Cerebellar cortex (tissue), 1 donor: ENCODE data around the gene KCNMB2.

Experiments
- DNase-seq: peaks from one replicate; pipeline ENCODE4 v3.0.0-alpha.2; 2015; ENCODE audit warnings: low spot score

KCNMB2 gene

DNA sequence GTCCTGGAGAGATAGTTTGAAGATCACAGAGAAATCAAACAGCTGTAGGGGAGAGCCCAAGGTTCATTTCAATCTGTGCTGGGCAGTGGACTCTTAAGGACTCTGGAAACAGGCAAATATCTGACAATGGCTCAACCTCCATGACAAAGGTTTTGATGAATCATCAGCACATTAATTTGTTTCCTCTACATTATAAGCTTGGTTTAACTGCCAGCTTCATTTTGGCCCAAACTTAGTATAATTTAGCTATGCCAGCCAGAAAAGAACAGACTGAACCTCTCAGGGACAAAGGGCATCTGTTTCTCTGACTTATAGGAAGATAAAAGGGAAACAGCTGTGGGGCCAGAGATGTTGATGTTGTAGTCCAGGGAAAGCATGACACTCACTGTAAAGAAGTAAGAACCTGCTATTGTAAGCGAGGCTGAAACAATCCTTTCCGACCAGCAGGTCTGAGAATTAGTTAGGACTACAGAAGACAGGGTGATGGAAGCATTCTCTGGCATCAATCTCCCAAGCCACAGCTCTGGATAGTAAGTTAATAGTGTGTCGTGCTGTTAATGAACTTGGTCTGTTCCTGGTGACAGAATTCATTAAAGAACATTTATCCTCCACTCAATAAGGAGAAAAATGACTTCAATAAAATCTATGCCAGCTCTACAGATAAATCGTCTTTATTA lies 110.1 kb downstream of the KCNMB2 start:
- DNase-seq: no peak

GRCh38 chr3:178655488-178655887 lies 119.3 kb downstream of the KCNMB2 start:
- no peak for DNase-seq

- DNase-seq: no peak
These were observed 122.6 kb downstream of the KCNMB2 start for GRCh38 chr3:178658694-178659325.

DNA sequence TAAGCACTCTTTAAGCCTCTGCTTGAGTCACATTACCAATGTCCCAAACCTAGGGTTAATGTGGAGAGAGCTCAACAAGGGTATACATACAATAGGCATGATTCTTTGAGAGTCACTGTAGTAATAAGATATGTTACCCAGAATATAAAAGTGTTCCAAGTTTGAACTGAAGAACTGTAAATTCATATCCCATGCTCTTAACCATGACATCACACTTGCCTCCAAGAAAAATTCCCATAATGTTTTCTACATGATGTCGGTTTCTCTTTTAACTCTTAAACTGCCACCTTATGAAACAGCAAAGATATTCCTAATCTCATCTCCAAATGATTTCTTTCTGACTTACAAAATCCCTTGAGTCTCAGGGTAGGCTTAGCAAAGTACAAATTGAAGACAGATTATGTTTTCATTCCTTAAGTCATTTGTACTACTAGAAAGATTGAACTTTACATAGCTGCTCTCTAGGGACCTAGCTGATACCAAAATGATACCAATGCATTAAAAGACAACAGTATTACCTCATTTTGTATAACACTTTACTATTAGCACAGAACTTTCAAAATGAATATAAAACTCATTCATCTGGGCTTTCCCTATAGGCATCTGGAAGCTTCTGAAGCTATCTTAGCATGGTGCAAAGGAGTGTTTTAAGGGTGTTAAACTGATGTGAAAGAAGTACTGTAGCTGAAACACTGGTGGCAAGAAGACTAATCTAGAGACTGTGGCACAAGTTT lies 127.1 kb downstream of the KCNMB2 start:
- no peak for DNase-seq

GRCh38 chr3:178665747-178666146 lies 129.5 kb downstream of the KCNMB2 start:
- DNase-seq: no peak

DNA sequence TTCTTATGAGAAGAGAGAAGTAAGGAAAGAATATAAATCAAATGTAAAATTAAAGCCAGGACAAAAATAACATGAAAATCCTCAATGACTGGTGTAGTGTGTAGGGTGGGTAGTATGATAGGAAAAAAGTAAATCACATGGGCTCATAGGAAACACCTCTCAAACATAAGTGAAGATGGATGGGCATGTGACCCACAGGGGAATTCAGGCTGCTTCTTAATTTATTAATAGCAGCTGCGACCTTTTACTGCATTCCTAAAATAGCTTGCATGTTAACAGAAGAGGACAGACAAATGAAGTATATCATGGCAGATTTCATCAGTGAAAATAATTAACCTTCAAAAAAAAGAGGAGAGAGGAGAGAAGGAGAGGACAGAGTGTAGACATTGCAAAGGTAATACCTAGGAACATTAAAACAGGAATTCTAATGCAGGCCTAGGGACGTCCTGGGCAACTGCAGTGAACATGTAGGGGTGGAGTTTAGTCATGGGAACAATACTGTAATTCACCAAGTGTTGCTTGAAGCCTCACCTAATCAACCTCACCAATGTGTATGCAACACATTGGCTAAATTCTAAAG lies 132.9 kb downstream of the KCNMB2 start:
- DNase-seq: no peak

DNA sequence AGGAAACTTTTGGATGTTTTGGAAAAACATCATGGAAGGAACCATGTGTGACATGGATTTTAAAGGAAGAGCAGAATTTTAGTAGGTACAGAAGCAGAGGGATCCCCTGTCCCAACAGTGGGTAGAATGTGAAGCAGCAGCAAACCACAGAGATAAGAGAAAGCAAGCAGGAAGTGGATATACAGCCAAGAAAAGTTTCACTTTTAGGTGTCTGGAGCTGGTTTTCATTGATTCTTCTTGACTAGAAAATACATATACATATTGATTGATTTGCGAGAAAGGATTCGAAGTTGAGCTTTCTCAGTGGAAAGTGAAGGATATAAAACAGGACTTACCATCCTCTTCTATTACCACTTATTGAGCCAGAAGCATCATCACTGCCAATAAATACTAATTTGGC lies 133.5 kb downstream of the KCNMB2 start:
- no peak for DNase-seq

- DNase-seq: no peak
These were observed 135.1 kb downstream of the KCNMB2 start for GRCh38 chr3:178671377-178671776.

GRCh38 chr3:178671791-178672190 lies 135.6 kb downstream of the KCNMB2 start:
- DNase-seq: no peak

- no peak for DNase-seq
These were observed 136.0 kb downstream of the KCNMB2 start for GRCh38 chr3:178672275-178672674.

DNA sequence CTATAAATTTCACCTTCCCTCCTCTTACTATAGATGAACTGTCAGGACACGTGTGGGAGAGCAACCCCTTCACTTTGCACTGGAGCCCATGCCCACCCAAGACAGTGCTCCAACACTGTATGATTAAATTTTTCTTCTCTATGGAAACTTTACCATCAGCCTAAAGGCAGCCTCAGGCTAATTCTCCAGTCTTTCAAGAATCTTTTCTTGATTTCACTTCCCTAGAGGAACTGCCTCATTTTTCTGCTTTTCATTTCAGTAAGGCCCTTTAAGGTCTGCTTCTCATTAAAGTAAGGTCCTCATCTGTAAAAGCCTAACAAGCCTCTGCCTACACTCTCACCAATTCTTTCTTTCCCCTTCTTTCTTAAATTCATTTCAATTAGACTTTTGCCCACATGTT lies 137.3 kb downstream of the KCNMB2 start:
- DNase-seq: no peak

- DNase-seq: no peak
These were observed 139.8 kb downstream of the KCNMB2 start for GRCh38 chr3:178676077-178676476.

- no peak for DNase-seq
These were observed 140.9 kb downstream of the KCNMB2 start for GRCh38 chr3:178676942-178677790.

GRCh38 chr3:178677961-178678360 lies 141.7 kb downstream of the KCNMB2 start:
- DNase-seq: no peak

- DNase-seq: no peak
These were observed 143.8 kb downstream of the KCNMB2 start for GRCh38 chr3:178680037-178680436.

GRCh38 chr3:178680489-178680888 lies 144.3 kb downstream of the KCNMB2 start:
- no peak for DNase-seq

- no peak for DNase-seq
These were observed 148.8 kb downstream of the KCNMB2 start for GRCh38 chr3:178684881-178685590.

DNA sequence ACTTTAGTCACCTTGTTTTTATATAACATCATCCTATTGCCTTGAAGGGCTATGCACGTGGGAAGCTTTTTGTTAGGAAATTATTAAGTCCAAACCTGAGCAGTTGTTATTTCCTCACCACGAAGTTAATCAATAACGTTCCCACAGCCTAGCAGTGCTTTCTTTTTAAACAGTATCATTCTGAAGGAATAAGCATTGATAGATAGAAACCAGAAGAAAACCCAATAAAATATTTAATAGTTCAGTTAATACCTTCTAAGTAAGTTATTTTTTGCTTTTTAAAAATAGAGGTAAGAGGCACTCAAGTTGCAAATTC lies 149.3 kb downstream of the KCNMB2 start:
- no peak for DNase-seq

GRCh38 chr3:178686826-178687225 lies 150.6 kb downstream of the KCNMB2 start:
- DNase-seq: no peak

- no peak for DNase-seq
These were observed 154.3 kb downstream of the KCNMB2 start for GRCh38 chr3:178690571-178690970.

GRCh38 chr3:178699364-178699763 lies 163.1 kb downstream of the KCNMB2 start:
- DNase-seq: no peak
